ENCODE measurements around the gene CPOX. TPM values are rescaled to one million over a fixed set of nuclear protein-coding genes. Genes with fewer than 3 reads are reported as not detected.

Gene CPOX
- total and polyA plus RNA-seq, 5 donors = 7.8 to 13.4 (median 10.5) TPM

DNA sequence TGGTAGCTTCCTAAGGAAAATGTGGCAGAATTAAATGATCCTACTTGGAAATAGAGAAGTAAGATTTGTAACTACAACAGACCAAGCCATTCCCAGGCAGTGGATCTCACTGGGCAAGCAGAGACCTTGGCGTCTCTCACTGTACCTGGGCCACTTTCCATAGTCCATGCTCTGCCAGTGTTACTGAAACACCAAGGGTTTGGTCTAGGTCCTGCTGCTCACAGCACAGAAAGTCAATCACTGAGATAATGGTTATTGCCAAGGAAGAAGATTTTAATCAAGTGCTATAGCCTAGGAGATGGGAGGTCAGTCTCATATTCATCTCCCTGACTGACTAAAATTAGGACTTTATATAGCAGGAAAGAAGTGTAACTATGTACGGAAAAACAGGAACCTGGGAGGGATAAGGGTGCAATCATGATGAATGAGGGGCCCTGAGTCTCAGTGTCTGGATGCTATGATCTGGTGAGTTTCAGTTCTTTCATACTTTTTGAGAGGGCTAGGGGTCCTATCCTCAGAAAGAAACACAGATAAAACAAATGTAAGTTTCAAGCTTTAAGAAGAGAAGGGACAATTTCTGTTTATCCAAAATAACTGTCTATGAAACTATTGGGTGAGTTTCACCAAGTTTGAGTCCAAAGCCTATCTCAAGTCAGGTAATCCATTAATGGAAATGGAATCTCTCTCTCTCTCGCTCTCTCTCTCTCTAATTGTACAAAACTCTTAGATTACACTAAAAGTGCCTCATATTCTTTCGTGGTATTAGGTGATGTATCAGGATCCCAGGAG lies 41.0 kb downstream of the CPOX start:
- Histone ChIP-seq H3K9me3 (ENCODE audit: control insufficient read depth, low read length) (no peaks in the 10 kb centered on the region), H3K4me1 (ENCODE audit: control insufficient read depth, insufficient read depth, low read length) (no peaks in the 10 kb centered on the region), H3K27ac (ENCODE audit: low read length) (no peak overlapping the region), H3K4me3 (ENCODE audit: low read length) (no peak overlapping the region), H3K27me3 (ENCODE audit: control insufficient read depth, insufficient read depth) (no peaks in the 10 kb centered on the region)
- WGBS = 85% methylated on average over 4 of the region's 4 CpGs
- DNase-seq = no peak
- intact Hi-C loops (cut with DNase I) = no loop called here
- no peak for ATAC-seq

DNA sequence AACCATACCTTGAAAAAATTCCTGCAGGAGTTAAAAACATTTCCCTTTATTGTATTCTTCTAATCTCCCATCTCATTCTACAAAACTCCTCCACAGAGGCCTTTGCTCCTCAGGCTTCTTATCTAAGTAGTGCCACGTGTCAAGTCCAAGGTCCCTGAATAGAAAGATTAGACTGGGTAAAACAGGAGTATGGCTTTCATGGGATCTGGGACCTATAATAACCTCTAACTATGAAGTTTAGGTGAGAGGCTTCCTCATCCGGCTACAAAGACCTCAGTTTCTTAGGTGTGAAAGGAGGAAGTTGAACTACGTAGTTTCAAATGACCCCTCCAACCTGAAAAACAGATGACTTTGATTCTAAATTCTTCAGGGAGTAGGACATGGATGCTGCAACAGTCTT lies 41.7 kb downstream of the CPOX start:
- no peak overlapping the region for H3K27ac ChIP-seq (ENCODE audit: low read length)
- H3K4me3 ChIP-seq (ENCODE audit: low read length) = no peak overlapping the region
- ATAC-seq (no peak), DNase-seq (no peak)
- intact Hi-C loops (cut with DNase I) = no loop called here
- no peaks in the 10 kb centered on the region for H3K4me1 ChIP-seq (ENCODE audit: control insufficient read depth, insufficient read depth, low read length)
- 55% methylated on average over 3 of the region's 3 CpGs for WGBS
- no peaks in the 10 kb centered on the region for H3K27me3 ChIP-seq (ENCODE audit: control insufficient read depth, insufficient read depth)
- no peaks in the 10 kb centered on the region for H3K9me3 ChIP-seq (ENCODE audit: control insufficient read depth, low read length)

DNA sequence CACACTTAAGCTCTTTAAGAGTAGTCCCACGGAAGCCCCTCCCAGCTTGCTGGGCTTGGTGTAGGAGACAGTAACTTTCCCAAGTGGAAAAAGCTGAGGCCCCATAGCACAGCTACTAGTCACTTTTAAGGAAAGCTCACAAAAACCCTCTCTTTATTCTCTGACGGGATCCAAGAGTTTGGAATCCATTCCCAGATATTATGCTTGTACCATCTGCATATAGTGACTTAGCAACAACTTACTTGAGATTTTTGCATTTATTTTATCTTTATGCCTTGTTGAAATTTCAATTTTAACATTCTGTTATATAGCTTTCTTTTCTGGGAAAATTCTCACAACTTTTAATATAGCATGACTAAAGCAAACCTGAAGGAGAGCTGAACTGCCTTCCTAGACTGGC lies 42.2 kb downstream of the CPOX start:
- DNase-seq = no peak
- Histone ChIP-seq H3K4me1 (ENCODE audit: control insufficient read depth, insufficient read depth, low read length) (no peaks in the 10 kb centered on the region), H3K4me3 (ENCODE audit: low read length) (no peak overlapping the region), H3K9me3 (ENCODE audit: control insufficient read depth, low read length) (no peaks in the 10 kb centered on the region), H3K27ac (ENCODE audit: low read length) (no peak overlapping the region), H3K27me3 (ENCODE audit: control insufficient read depth, insufficient read depth) (no peaks in the 10 kb centered on the region)
- WGBS = 88% methylated on average over 2 of the region's 2 CpGs
- ATAC-seq = no peak
- intact Hi-C loops (cut with DNase I) = no loop called here

DNA sequence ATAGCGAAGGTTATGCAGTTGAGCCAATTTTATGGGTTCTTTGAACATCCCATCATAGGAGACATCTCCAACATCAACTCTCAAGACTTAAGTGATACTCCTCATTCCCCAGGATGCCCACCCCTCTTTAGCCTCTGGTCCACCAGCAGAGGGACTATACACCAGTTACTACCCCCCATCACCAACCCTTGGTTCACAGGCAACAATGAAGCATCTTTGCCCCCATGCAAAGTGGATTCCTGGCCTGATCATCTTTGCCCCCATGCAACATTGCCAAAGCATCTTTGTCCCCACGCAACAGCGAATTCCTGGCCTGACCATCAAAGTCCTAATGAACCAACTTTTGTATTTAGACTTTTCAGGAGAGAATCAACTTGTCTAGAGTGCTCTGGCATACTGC lies 42.6 kb downstream of the CPOX start:
- 91% methylated on average over 3 of the region's 3 CpGs for WGBS
- intact Hi-C loops (cut with DNase I) = no loop called here
- Histone ChIP-seq H3K27me3 (ENCODE audit: control insufficient read depth, insufficient read depth) (no peaks in the 10 kb centered on the region), H3K4me3 (ENCODE audit: low read length) (no peak overlapping the region), H3K4me1 (ENCODE audit: control insufficient read depth, insufficient read depth, low read length) (no peaks in the 10 kb centered on the region), H3K9me3 (ENCODE audit: control insufficient read depth, low read length) (no peaks in the 10 kb centered on the region), H3K27ac (ENCODE audit: low read length) (no peak overlapping the region)
- ATAC-seq (no peak), DNase-seq (no peak)

DNA sequence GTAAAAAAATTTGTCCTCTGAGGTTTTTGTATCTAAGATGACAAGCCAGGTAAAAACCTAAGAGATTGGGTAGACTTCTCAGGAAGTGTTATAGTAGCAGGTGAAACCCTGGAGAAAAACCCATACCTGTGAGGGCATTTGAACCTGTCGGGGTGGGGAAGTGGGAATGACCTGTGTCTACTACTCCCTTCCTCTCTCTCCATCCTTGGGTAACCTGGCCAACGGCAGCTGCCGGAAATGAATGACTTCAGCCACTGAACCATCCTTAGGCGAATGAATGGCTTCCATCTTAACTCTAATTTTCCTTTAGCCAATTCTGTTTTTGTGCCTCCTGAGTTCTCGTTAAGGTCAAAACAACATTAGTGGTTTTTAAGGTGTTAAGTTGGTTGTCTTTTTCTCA lies 44.9 kb downstream of the CPOX start:
- intact Hi-C loops (cut with DNase I) = no loop called here

DNA sequence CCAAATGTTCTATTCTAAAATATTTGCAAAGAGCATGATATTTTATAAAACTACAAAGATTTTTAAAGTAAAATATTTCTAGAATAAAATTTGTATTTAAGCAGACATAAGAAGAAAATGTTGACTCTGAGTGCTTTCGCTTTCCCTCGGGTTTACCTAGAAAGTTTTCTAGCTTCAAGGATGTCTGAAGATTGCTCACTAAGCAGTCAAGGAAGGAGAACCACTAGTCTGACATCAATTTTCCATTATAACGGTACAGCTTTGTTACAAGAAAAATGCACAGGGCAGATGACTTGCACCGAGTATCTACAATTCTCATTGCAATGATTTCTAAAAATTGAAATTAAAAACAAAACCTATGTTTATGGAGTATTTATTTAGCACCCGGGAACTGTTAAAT lies 47.5 kb downstream of the CPOX start:
- H3K27me3 ChIP-seq (ENCODE audit: control insufficient read depth, insufficient read depth) = no peaks in the 10 kb centered on the region
- WGBS = 80% methylated on average over 5 of the region's 5 CpGs
- H3K9me3 ChIP-seq (ENCODE audit: control insufficient read depth, low read length) = no peaks in the 10 kb centered on the region
- H3K4me1 ChIP-seq (ENCODE audit: control insufficient read depth, insufficient read depth, low read length) = no peaks in the 10 kb centered on the region
- intact Hi-C loops (cut with DNase I) = no loop called here
- no peak overlapping the region for H3K4me3 ChIP-seq (ENCODE audit: low read length)
- DNase-seq = no peak
- no peak overlapping the region for H3K27ac ChIP-seq (ENCODE audit: low read length)
- no peak for ATAC-seq

More for the DNA sequence above, 44.9 kb downstream of the CPOX start:
- ATAC-seq = no peak
- Histone ChIP-seq H3K27me3 (ENCODE audit: control insufficient read depth, insufficient read depth) (no peaks in the 10 kb centered on the region), H3K27ac (ENCODE audit: low read length) (no peak overlapping the region), H3K9me3 (ENCODE audit: control insufficient read depth, low read length) (no peaks in the 10 kb centered on the region), H3K4me3 (ENCODE audit: low read length) (no peak overlapping the region), H3K4me1 (ENCODE audit: control insufficient read depth, insufficient read depth, low read length) (no peaks in the 10 kb centered on the region)
- 79% methylated on average over 5 of the region's 5 CpGs for WGBS
- DNase-seq = no peak

DNA sequence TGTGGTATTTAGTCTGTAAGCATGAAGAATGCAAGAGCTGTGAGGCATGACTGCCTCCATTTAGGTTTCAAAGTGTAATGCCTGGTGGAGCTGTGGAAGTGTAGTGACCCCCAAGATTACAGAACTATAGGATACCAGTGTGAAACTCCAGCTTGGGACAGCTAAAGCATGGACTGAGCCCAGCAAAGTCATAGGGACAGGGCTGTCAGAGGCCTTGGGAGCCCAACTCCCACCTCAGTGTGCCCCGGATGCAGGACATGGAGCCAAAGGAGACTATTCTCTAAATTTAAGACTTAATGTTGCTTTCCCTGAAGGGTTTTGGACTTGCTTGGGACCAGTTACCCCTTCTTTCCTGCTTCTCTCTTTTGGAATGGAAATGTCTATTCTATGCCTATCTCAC lies 50.8 kb downstream of the CPOX start:
- no peaks in the 10 kb centered on the region for H3K9me3 ChIP-seq (ENCODE audit: control insufficient read depth, low read length)
- intact Hi-C loops (cut with DNase I) = no loop called here
- no peak overlapping the region for H3K4me3 ChIP-seq (ENCODE audit: low read length)
- no peak overlapping the region for H3K27ac ChIP-seq (ENCODE audit: low read length)
- ATAC-seq (no peak), DNase-seq (no peak)
- no peaks in the 10 kb centered on the region for H3K27me3 ChIP-seq (ENCODE audit: control insufficient read depth, insufficient read depth)
- H3K4me1 ChIP-seq (ENCODE audit: control insufficient read depth, insufficient read depth, low read length) = no peaks in the 10 kb centered on the region
- 86% methylated on average over 1 of the region's 1 CpG for whole genome bisulfite sequencing

DNA sequence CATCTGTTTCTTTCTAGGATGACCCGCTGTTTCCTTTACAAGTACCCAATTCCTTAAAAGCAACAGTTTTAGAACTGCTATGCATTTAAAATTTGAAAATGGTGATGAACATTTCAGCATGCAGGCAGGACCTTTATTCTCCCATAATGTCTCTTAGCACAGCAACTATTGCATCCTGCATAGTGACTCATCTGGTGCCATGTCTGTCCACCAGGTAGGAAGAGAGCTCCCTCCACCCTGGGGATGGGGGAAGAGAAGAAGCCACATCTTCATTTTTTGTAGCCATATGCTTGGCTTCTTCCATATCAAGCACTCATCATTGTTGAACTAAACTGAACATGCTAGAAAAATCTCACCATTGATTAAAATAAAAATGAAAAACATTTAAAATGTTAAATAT lies 51.7 kb downstream of the CPOX start:
- Histone ChIP-seq H3K9me3 (ENCODE audit: control insufficient read depth, low read length) (no peaks in the 10 kb centered on the region), H3K27me3 (ENCODE audit: control insufficient read depth, insufficient read depth) (no peaks in the 10 kb centered on the region), H3K4me3 (ENCODE audit: low read length) (no peak overlapping the region), H3K4me1 (ENCODE audit: control insufficient read depth, insufficient read depth, low read length) (no peaks in the 10 kb centered on the region), H3K27ac (ENCODE audit: low read length) (no peak overlapping the region)
- DNase-seq (no peak), ATAC-seq (no peak)
- intact Hi-C loops (cut with DNase I) = no loop called here
- 95% methylated on average over 1 of the region's 1 CpG for WGBS

DNA sequence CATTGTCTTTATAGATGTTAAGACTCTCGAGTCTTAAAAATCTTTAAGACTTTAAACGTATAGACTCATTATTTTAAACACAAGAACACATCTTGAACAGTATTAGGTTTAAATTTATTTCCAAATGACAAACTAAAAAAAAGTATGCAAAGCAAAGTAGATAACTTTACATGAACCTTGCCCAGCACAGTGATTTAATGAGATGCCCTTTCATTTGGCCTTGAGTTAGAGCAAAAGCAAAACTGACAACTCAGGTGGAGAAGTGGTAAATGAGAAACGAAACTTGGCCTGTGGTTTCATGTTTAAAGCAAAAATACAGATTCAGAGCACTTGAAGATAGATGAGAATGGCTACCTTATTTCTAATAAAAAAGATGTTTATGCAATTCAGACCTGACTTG lies 53.1 kb downstream of the CPOX start:
- Histone ChIP-seq H3K27me3 (ENCODE audit: control insufficient read depth, insufficient read depth) (no peaks in the 10 kb centered on the region), H3K4me3 (ENCODE audit: low read length) (no peak overlapping the region), H3K27ac (ENCODE audit: low read length) (no peak overlapping the region), H3K4me1 (ENCODE audit: control insufficient read depth, insufficient read depth, low read length) (no peaks in the 10 kb centered on the region), H3K9me3 (ENCODE audit: control insufficient read depth, low read length) (no peaks in the 10 kb centered on the region)
- intact Hi-C loops (cut with DNase I) = no loop called here
- WGBS = 83% methylated on average over 3 of the region's 3 CpGs
- DNase-seq (no peak), ATAC-seq (no peak)

DNA sequence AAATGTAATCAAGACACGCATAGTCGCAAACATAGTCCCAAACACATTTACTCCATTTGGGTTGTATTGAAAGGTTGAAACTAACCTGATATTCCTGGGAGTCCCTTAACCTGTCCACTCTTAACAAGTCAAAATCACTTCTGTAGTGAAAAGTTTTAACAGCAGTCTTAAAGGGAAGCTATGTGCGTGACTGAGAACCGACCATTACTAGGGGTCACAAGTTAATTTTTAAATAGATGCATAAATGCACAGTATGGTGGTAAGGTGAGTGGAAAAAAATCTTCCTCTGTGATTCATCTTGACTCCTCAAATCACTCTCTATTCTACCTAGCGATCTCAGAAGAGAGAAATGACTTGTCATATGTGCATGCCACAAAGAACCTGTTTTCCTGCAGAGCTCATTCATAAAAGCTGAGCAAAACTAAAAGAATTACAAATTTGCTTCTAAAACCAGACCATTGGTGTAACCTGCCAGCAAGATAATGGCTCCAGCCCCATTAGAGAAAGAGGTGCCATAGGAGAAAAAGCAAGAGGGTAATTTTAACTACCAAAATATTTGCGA lies 56.9 kb downstream of the CPOX start:
- intact Hi-C loops (cut with DNase I) = no loop called here
- Histone ChIP-seq H3K27me3 (ENCODE audit: control insufficient read depth, insufficient read depth) (no peaks in the 10 kb centered on the region), H3K4me1 (ENCODE audit: control insufficient read depth, insufficient read depth, low read length) (no peaks in the 10 kb centered on the region), H3K4me3 (ENCODE audit: low read length) (no peak overlapping the region), H3K9me3 (ENCODE audit: control insufficient read depth, low read length) (no peaks in the 10 kb centered on the region), H3K27ac (ENCODE audit: low read length) (no peak overlapping the region)
- DNase-seq (no peak), ATAC-seq (no peak)
- 92% methylated on average over 6 of the region's 6 CpGs for WGBS

DNA sequence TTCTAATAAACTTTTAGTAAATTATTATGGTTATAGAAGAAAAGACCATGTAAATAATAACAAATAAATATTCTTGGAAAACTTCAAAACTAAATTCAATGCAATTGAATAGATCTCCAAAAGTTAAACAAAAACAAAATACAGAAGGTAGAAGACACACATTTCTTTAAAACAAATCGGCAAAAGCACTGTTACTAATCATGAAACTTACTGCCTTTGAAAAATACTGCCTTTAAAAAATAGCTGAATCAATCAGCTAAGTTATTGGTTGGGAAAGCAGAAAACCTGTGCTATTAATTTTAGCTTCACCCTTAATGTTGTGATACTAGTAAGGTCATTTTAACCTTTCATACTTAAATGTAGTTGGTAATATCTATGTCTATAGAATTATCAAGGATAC lies 58.7 kb downstream of the CPOX start:
- intact Hi-C loops (cut with DNase I) = no loop called here
- DNase-seq = no peak
- H3K27me3 ChIP-seq (ENCODE audit: control insufficient read depth, insufficient read depth) = no peaks in the 10 kb centered on the region
- no peaks in the 10 kb centered on the region for H3K9me3 ChIP-seq (ENCODE audit: control insufficient read depth, low read length)
- no peak overlapping the region for H3K4me3 ChIP-seq (ENCODE audit: low read length)
- no peak overlapping the region for H3K27ac ChIP-seq (ENCODE audit: low read length)
- H3K4me1 ChIP-seq (ENCODE audit: control insufficient read depth, insufficient read depth, low read length) = no peaks in the 10 kb centered on the region
- ATAC-seq = no peak
- WGBS = 96% methylated on average over 1 of the region's 1 CpG

DNA sequence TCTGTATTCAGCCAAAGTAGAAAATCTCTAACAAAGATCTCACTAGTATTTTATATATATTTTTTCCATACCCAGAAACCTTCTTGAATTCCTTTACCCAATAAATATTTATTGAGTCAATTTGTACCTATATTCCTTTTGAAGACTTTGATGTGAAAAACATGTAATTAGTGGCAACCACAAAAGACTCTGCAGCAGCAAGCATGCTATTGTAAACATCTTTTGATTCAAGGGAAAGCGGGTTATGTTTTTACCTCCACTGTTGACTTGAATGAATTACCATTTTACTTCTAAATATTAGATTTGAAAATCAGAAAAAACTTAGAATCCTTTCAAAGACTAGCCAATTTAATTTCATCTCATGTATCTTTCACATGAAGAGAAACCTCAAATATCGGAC lies 59.2 kb downstream of the CPOX start:
- ATAC-seq (no peak), DNase-seq (no peak)
- 94% methylated on average over 2 of the region's 2 CpGs for WGBS
- Histone ChIP-seq H3K27me3 (ENCODE audit: control insufficient read depth, insufficient read depth) (no peaks in the 10 kb centered on the region), H3K9me3 (ENCODE audit: control insufficient read depth, low read length) (no peaks in the 10 kb centered on the region), H3K4me3 (ENCODE audit: low read length) (no peak overlapping the region), H3K4me1 (ENCODE audit: control insufficient read depth, insufficient read depth, low read length) (no peaks in the 10 kb centered on the region), H3K27ac (ENCODE audit: low read length) (no peak overlapping the region)
- intact Hi-C loops (cut with DNase I) = no loop called here

Measured in right cardiac atrium (tissue), 5 donors.